IMR-90 (cell line): ENCODE data around the gene KCTD16. TPM values are rescaled to one million over a fixed set of nuclear protein-coding genes. Genes with fewer than 3 reads are reported as not detected.

Experiments
- ATAC-seq: fragments of 200-7000 bp; cut with Tn5 transposase; 2 replicates; pipeline ENCODE4 v1.9.1; 2020; ENCODE audit warnings: low read depth, mild to moderate bottlenecking, moderate library complexity
- BruUV-seq: library from RNA; stranded (reverse); fragments of 400-500 nt; replicated peaks from 2 replicates; lab custom pipeline; 2021; lab: Mats Ljungman, UMichigan
- CTCF ChIA-PET: fragments of 300-600 bp; formaldehyde crosslinking; extraction: SDS; loops from one replicate; lab custom pipeline; 2021; ENCODE audit warnings: antibody characterized with exemption; lab: Yijun Ruan, JAX
- POLR2A ChIA-PET: fragments of 300-600 bp; sonication (Branson Sonifier 250); formaldehyde crosslinking; loops from one replicate; lab custom pipeline; 2022; ENCODE audit warnings: antibody characterized with exemption; ENCODE audit not compliant: unreplicated experiment; lab: Charles Lee
- DNase-seq: peaks from one replicate; pipeline ENCODE4 v3.0.0; 2013
- H2AFZ ChIP-seq: replicated peaks from 2 replicates; pipeline ENCODE3; 2013; ENCODE audit warnings: low read length, mild to moderate bottlenecking; ENCODE audit not compliant: poor library complexity
- H2AK5ac ChIP-seq: 2 replicates; pipeline ENCODE4 v1.6.1; 2013; ENCODE audit warnings: low read depth, low read length, inconsistent platforms
- H2AK9ac ChIP-seq: replicated peaks from 2 replicates; pipeline ENCODE3; 2013; ENCODE audit warnings: mild to moderate bottlenecking, low read depth, low read length, moderate library complexity; ENCODE audit not compliant: poor library complexity
- H2BK120ac ChIP-seq: 2 replicates; pipeline ENCODE4 v1.6.1; 2013; ENCODE audit warnings: low read depth, low read length, inconsistent platforms
- H2BK15ac ChIP-seq: 3 replicates; pipeline ENCODE4 v1.6.1; 2013; ENCODE audit warnings: low read depth, low read length, inconsistent platforms
- H2BK20ac ChIP-seq: 2 replicates; pipeline ENCODE4 v1.6.1; 2013; ENCODE audit warnings: low read depth, mild to moderate bottlenecking, inconsistent platforms, low read length, moderate library complexity
- H2BK5ac ChIP-seq: 2 replicates; pipeline ENCODE4 v1.6.1; 2013; ENCODE audit warnings: mild to moderate bottlenecking, low read depth, low read length, inconsistent platforms; ENCODE audit not compliant: poor library complexity, severe bottlenecking
- H3K14ac ChIP-seq: replicated peaks from 2 replicates; pipeline ENCODE4 v1.6.1; 2013; ENCODE audit warnings: low read depth, low read length, inconsistent platforms
- H3K18ac ChIP-seq: 2 replicates; pipeline ENCODE4 v1.6.1; 2013; ENCODE audit warnings: low read depth, low read length, control low read depth
- H3K23ac ChIP-seq: 2 replicates; pipeline ENCODE4 v1.6.1; 2013; ENCODE audit warnings: low read depth, low read length, inconsistent platforms
- H3K27ac ChIP-seq: 2 replicates; pipeline ENCODE4 v1.5.1; 2013; ENCODE audit warnings: mild to moderate bottlenecking, control low read depth, low read length; ENCODE audit not compliant: insufficient read depth
- H3K27me3 ChIP-seq: 2 replicates; pipeline ENCODE4 v1.6.1; 2013; ENCODE audit warnings: low read length; ENCODE audit not compliant: control insufficient read depth, insufficient read depth
- H3K36me3 ChIP-seq: 2 replicates; pipeline ENCODE4 v1.6.1; 2013; ENCODE audit warnings: low read length, mixed read lengths; ENCODE audit not compliant: control insufficient read depth, insufficient read depth
- H3K4ac ChIP-seq: 2 replicates; pipeline ENCODE4 v1.6.1; 2013; ENCODE audit warnings: low read depth, low read length, inconsistent platforms
- H3K4me1 ChIP-seq: 2 replicates; pipeline ENCODE4 v1.6.1; 2013; ENCODE audit warnings: low read length, mixed read lengths; ENCODE audit not compliant: control insufficient read depth, insufficient read depth
- H3K4me2 ChIP-seq: 2 replicates; pipeline ENCODE4 v1.6.1; 2013; ENCODE audit warnings: low read depth, mild to moderate bottlenecking, control low read depth, low read length, moderate library complexity
- H3K4me3 ChIP-seq: 2 replicates; pipeline ENCODE4 v1.5.1; 2013; ENCODE audit warnings: low read depth, mild to moderate bottlenecking, control low read depth, low read length, moderate library complexity; ENCODE audit not compliant: insufficient read depth
- H3K56ac ChIP-seq: 2 replicates; pipeline ENCODE4 v1.6.1; 2013; ENCODE audit warnings: low read length, inconsistent platforms; ENCODE audit not compliant: insufficient read depth; ENCODE audit errors: extremely low read depth
- H3K79me1 ChIP-seq, 2 experiments: 2 replicates each; pipeline ENCODE4 v1.6.1; 2013; ENCODE audit warnings: low read length in 2 of 2, inconsistent platforms in 1 of 2, low read depth in 1 of 2
- H3K9ac ChIP-seq: 2 replicates; pipeline ENCODE4 v1.6.1; 2013; ENCODE audit warnings: low read depth, low read length, control low read depth
- H3K9me1 ChIP-seq: 2 replicates; pipeline ENCODE4 v1.6.1; 2013; ENCODE audit warnings: low read length, inconsistent platforms; ENCODE audit not compliant: insufficient read depth
- H3K9me3 ChIP-seq: 2 replicates; pipeline ENCODE4 v1.6.1; 2013; ENCODE audit warnings: low read length; ENCODE audit not compliant: control insufficient read depth, insufficient read depth
- H4K20me1 ChIP-seq: 2 replicates; pipeline ENCODE4 v1.6.1; 2013; ENCODE audit warnings: low read length, inconsistent platforms; ENCODE audit not compliant: insufficient read depth
- H4K5ac ChIP-seq: 2 replicates; pipeline ENCODE4 v1.6.1; 2013; ENCODE audit warnings: mild to moderate bottlenecking, low read depth, low read length, control low read depth
- H4K8ac ChIP-seq, 2 experiments: 2 replicates each; pipeline ENCODE4 v1.6.1; 2013; ENCODE audit warnings: low read depth in 2 of 2, low read length in 2 of 2, control low read depth in 1 of 2, inconsistent platforms in 1 of 2
- H4K91ac ChIP-seq: 2 replicates; pipeline ENCODE4 v1.6.1; 2013; ENCODE audit warnings: low read depth, low read length, inconsistent platforms; ENCODE audit not compliant: insufficient read depth
- BHLHE40 ChIP-seq: fragments of 150-350 bp; IDR thresholded peaks from 2 replicates; pipeline ENCODE4 v1.6.1; 2016; ENCODE audit warnings: mild to moderate bottlenecking, low read depth, low read length
- CEBPB ChIP-seq: IDR thresholded peaks from 2 replicates; pipeline ENCODE4 v1.6.1; 2012; ENCODE audit warnings: low read depth, low read length, improper control_type of control experiment
- CHD1 ChIP-seq: IDR thresholded peaks from 2 replicates; pipeline ENCODE4 v1.6.1; 2012; ENCODE audit warnings: low read depth, low read length, improper control_type of control experiment
- CTCF ChIP-seq: conservative IDR thresholded peaks from 2 replicates; pipeline ENCODE4 v1.5.1; 2012; ENCODE audit warnings: mild to moderate bottlenecking, low read depth, low read length, improper control_type of control experiment
- ELK1 ChIP-seq: fragments of 150-350 bp; IDR thresholded peaks from 2 replicates; pipeline ENCODE4 v1.6.1; 2016; ENCODE audit warnings: low read depth, mild to moderate bottlenecking, low read length, moderate library complexity, borderline replicate concordance
- FOS ChIP-seq: fragments of 150-350 bp; IDR thresholded peaks from 2 replicates; pipeline ENCODE4 v1.6.1; 2016; ENCODE audit warnings: low read depth, low read length
- MAFK ChIP-seq: IDR thresholded peaks from 2 replicates; pipeline ENCODE4 v1.6.1; 2012; ENCODE audit warnings: low read depth, low read length, improper control_type of control experiment
- MAZ ChIP-seq: IDR thresholded peaks from 2 replicates; pipeline ENCODE4 v1.6.1; 2012; ENCODE audit warnings: low read depth, mild to moderate bottlenecking, low read length, improper control_type of control experiment, moderate library complexity, borderline replicate concordance
- MXI1 ChIP-seq: IDR thresholded peaks from 2 replicates; pipeline ENCODE4 v1.6.1; 2012; ENCODE audit warnings: low read depth, mild to moderate bottlenecking, low read length, moderate library complexity, borderline replicate concordance
- NFE2L2 ChIP-seq: fragments of 150-350 bp; IDR thresholded peaks from 2 replicates; pipeline ENCODE4 v1.6.1; 2016; ENCODE audit warnings: low read depth, mild to moderate bottlenecking, low read length
- POLR2A ChIP-seq: IDR thresholded peaks from 2 replicates; pipeline ENCODE4 v1.6.1; 2012; ENCODE audit warnings: mild to moderate bottlenecking, low read depth, low read length
- RAD21 ChIP-seq: IDR thresholded peaks from 2 replicates; pipeline ENCODE4 v1.6.1; 2012; ENCODE audit warnings: low read length, improper control_type of control experiment
- RCOR1 ChIP-seq: IDR thresholded peaks from 2 replicates; pipeline ENCODE4 v1.6.1; 2012; ENCODE audit warnings: mild to moderate bottlenecking, low read length, improper control_type of control experiment; ENCODE audit not compliant: insufficient replicate concordance
- RFX5 ChIP-seq: IDR thresholded peaks from 2 replicates; pipeline ENCODE4 v1.8.0; 2012; ENCODE audit warnings: low read depth, mild to moderate bottlenecking, low read length, moderate library complexity
- SMC3 ChIP-seq: fragments of 150-350 bp; IDR thresholded peaks from 2 replicates; pipeline ENCODE4 v1.6.1; 2016; ENCODE audit warnings: low read depth, mild to moderate bottlenecking, antibody characterized with exemption, low read length, moderate library complexity
- USF2 ChIP-seq: fragments of 150-350 bp; IDR thresholded peaks from 2 replicates; pipeline ENCODE4 v1.6.1; 2017; ENCODE audit warnings: mild to moderate bottlenecking, antibody characterized with exemption, low read length, low read depth
- whole genome bisulfite sequencing, 2 experiments: methylation state at CpG; one replicate each; pipeline versions ENCODE4 v1.1.5 to v1.1.7; 2013; ENCODE audit warnings: missing lambda C conversion rate in 2 of 2; ENCODE audit not compliant: insufficient read length in 1 of 2; ENCODE audit errors: extremely low coverage in 2 of 2; 5-methylcytosine and 5-hydroxymethylcytosine counted together
- dilution Hi-C: fragments of 300-500 bp; cut with HindIII; formaldehyde crosslinking; loops from one replicate; pipeline ENCODE4 v1.14.3; 2018; ENCODE audit warnings: low sequenced_read_pairs; ENCODE audit not compliant: unreplicated experiment
- in situ Hi-C: fragments of 300-500 bp; cut with MboI; formaldehyde crosslinking; loops from 3 replicates; pipeline ENCODE4 v1.14.3; 2019; ENCODE audit warnings: low sequenced_read_pairs, inconsistent platforms, mixed read lengths
- intact Hi-C: fragments of 100-400 bp; cut with micrococcal nuclease; formaldehyde crosslinking; loops from 2 replicates; pipeline ENCODE4 v1.10.0; 2022
- polyA plus RNA-seq, 3 experiments: library from polyadenylated mRNA; depleted of rRNA; stranded (reverse); fragments of >200 nt; gene quantifications; 2 replicates each; pipeline ENCODE4 v1.2.3, GENCODE V29; 2012; ENCODE audit warnings: low replicate concordance in 1 of 3
- total RNA-seq: library from RNA; depleted of rRNA; stranded (reverse); fragments of >200 nt; gene quantifications from 2 replicates; pipeline ENCODE4 v1.2.3, GENCODE V29; 2012

Gene KCTD16
- total and polyA plus RNA-seq, 2 of the 4 experiments (the other 2 are of a cell fraction) = 0.43 to 1.1 TPM

DNA sequence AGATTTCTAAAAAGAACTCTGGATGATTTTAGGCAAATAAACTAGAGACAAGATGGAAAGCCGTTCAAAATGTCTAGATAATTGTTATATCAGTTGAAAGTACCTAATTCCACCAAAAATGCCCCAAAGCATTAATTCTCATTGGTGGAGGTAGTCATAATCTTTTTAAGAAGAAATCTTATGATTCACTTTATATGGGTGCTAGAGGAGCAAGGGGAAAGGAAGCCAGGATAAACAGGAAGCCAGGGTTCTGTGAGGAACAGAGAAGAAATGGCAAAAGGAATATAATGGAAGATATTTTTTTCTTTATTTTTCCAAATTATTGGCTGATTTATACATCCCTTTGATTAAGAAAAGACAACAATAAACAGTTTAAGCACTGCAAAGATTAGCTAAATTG is 8.0 kb upstream of the KCTD16 start:
- no peak overlapping the region for H2AK9ac ChIP-seq
- POLR2A ChIA-PET = no interaction called here
- BruUV-seq = no TSS peak
- no peak overlapping the region for H2BK15ac ChIP-seq
- intact Hi-C loops (loop anchor here (10.0 kb wide), 1 partner anchor 1008 kb away; no protein-coding TSS in a partner anchor), in situ Hi-C loops (loop anchor here (25.0 kb wide), 1 partner anchor 1250 kb away; no protein-coding TSS in a partner anchor), dilution Hi-C loops (no loop called here)
- H3K18ac ChIP-seq = no peak overlapping the region
- no peak for ATAC-seq
- no CpG with 5 or more reads among the region's 1 CpG for WGBS, 2 experiments
- H2BK120ac ChIP-seq = no peak overlapping the region
- no peak overlapping the region for H2BK20ac ChIP-seq
- no peak overlapping the region for H2AK5ac ChIP-seq
- no peak overlapping the region for H2AFZ ChIP-seq
- no peak overlapping the region for H3K4me2 ChIP-seq
- no peak overlapping the region for H4K91ac ChIP-seq
- no peaks in the 10 kb centered on the region for H3K27me3 ChIP-seq
- no peaks in the 10 kb centered on the region for H3K9me1 ChIP-seq
- no peak overlapping the region for H3K14ac ChIP-seq
- H3K4me3 ChIP-seq = no peak overlapping the region
- peak; percentile 41 for DNase-seq
- no peaks in the 10 kb centered on the region for H4K20me1 ChIP-seq
- CTCF ChIA-PET = no interaction called here
- TF ChIP-seq CEBPB (no peak), BHLHE40 (no peak), FOS (no peak), POLR2A (no peak), USF2 (no peak), CHD1 (no peak), MAZ (no peak), RFX5 (no peak), SMC3 (no peak), RAD21 (no peak), CTCF (no peak), ELK1 (no peak), RCOR1 (no peak), NFE2L2 (no peak), MAFK (no peak), MXI1 (no peak)
- no peak overlapping the region for H3K27ac ChIP-seq
- no peak overlapping the region for H3K23ac ChIP-seq
- H4K8ac ChIP-seq = no peak overlapping the region
- H3K4ac ChIP-seq = no peak overlapping the region
- H2BK5ac ChIP-seq = no peak overlapping the region
- no peak overlapping the region for H4K5ac ChIP-seq
- peaks cover 14 to 30% of the 10 kb centered on the region in 2 experiments for H3K79me1 ChIP-seq
- no peak overlapping the region for H3K56ac ChIP-seq
- H3K9ac ChIP-seq = no peak overlapping the region
- H3K4me1 ChIP-seq = peaks cover 2% of the 10 kb centered on the region
- H3K36me3 ChIP-seq = peaks cover 29% of the 10 kb centered on the region
- H3K9me3 ChIP-seq = no peaks in the 10 kb centered on the region
